H1 (cell line): ENCODE results near the gene PHYH. TPM values are rescaled to one million over a fixed set of nuclear protein-coding genes. Genes with fewer than 3 reads are reported as not detected.
A peak's percentile ranks its signal among the peaks of the same experiment; 100 is the strongest.

Experiments used
- CTCF ChIA-PET: fragments of 300-600 bp; sonication (Branson Sonifier 250); formaldehyde crosslinking; loops from one replicate; lab custom pipeline; 2021; ENCODE audit not compliant: partially characterized antibody; lab: Charles Lee
- POLR2A ChIA-PET: fragments of 300-600 bp; sonication (Branson Sonifier 250); formaldehyde crosslinking; loops from one replicate; lab custom pipeline; 2021; ENCODE audit warnings: inconsistent platforms; ENCODE audit not compliant: partially characterized antibody; lab: Charles Lee
- DNase-seq, 2 experiments: peaks; one replicate each; pipeline versions ENCODE4 v3.0.0 to v3.0.0-alpha.2; 2010 to 2022; ENCODE audit warnings: low spot score in 2 of 2, low read depth in 1 of 2, mixed read lengths in 1 of 2
- FAIRE-seq: peaks from 2 replicates; lab custom pipeline; 2011; peaks lifted over from hg19 to GRCh38; lab: Jason Lieb, UNC
- H2AFZ ChIP-seq: 2 replicates; pipeline ENCODE4 v1.8.1; 2012; ENCODE audit warnings: low read length, inconsistent platforms
- H2AK5ac ChIP-seq: 2 replicates; pipeline ENCODE4 v1.6.1; 2013; ENCODE audit warnings: low read depth, low read length
- H2BK120ac ChIP-seq: replicated peaks from 2 replicates; pipeline ENCODE3; 2013; ENCODE audit warnings: low read depth, low read length, inconsistent platforms
- H2BK12ac ChIP-seq: 2 replicates; pipeline ENCODE4 v1.6.1; 2013; ENCODE audit warnings: low read depth, low read length
- H2BK15ac ChIP-seq: 2 replicates; pipeline ENCODE4 v1.6.1; 2013; ENCODE audit warnings: low read length
- H2BK20ac ChIP-seq: 2 replicates; pipeline ENCODE4 v1.6.1; 2013; ENCODE audit warnings: low read length
- H2BK5ac ChIP-seq: 2 replicates; pipeline ENCODE4 v1.6.1; 2013; ENCODE audit warnings: low read depth, low read length
- H3K14ac ChIP-seq: 2 replicates; pipeline ENCODE4 v1.6.1; 2013; ENCODE audit warnings: inconsistent platforms; ENCODE audit not compliant: insufficient read length
- H3K18ac ChIP-seq: 2 replicates; pipeline ENCODE4 v1.6.1; 2013; ENCODE audit warnings: low read length; ENCODE audit errors: extremely low read depth
- H3K23ac ChIP-seq: 2 replicates; pipeline ENCODE4 v1.6.1; 2013; ENCODE audit warnings: inconsistent platforms; ENCODE audit not compliant: insufficient read length
- H3K23me2 ChIP-seq: 2 replicates; pipeline ENCODE4 v1.6.1; 2013; ENCODE audit warnings: low read depth, low read length
- H3K27ac ChIP-seq: 2 replicates; pipeline ENCODE4 v1.6.1; 2011; ENCODE audit warnings: low read depth, low read length, inconsistent platforms
- H3K27me3 ChIP-seq, 4 experiments: replicated peaks in 1 of 4; 1 replicate in 1 of 4; 2 replicates in 3 of 4; pipeline versions ENCODE4 v1.6.1 to v1.8.1; 2011 to 2013; ENCODE audit warnings: low read length in 3 of 4, mild to moderate bottlenecking in 3 of 4, inconsistent platforms in 2 of 4, mixed read lengths in 2 of 4, moderate library complexity in 1 of 4; ENCODE audit not compliant: control insufficient read depth in 3 of 4, insufficient read depth in 3 of 4; ENCODE audit errors: extremely low read depth in 1 of 4
- H3K36me3 ChIP-seq, 4 experiments: 2 replicates each; pipeline versions ENCODE4 v1.6.1 to v1.8.1; 2011 to 2013; ENCODE audit warnings: mild to moderate bottlenecking in 4 of 4, low read length in 3 of 4, moderate library complexity in 2 of 4, control low read depth in 1 of 4, inconsistent platforms in 1 of 4; ENCODE audit not compliant: insufficient read depth in 4 of 4, control insufficient read depth in 2 of 4
- H3K4ac ChIP-seq: replicated peaks from 2 replicates; pipeline ENCODE3; 2013; ENCODE audit warnings: low read length, low read depth, mixed read lengths, inconsistent platforms; ENCODE audit not compliant: insufficient read length
- H3K4me1 ChIP-seq, 4 experiments: replicated peaks in 1 of 4; 1 replicate in 1 of 4; 2 replicates in 3 of 4; pipeline versions ENCODE4 v1.6.1 to v1.8.1; 2011 to 2013; ENCODE audit warnings: low read length in 3 of 4, inconsistent platforms in 2 of 4, mixed read lengths in 1 of 4; ENCODE audit not compliant: insufficient read depth in 4 of 4, control insufficient read depth in 3 of 4
- H3K4me2 ChIP-seq, 2 experiments: 2 replicates each; pipeline versions ENCODE4 v1.6.1 to v1.8.1; 2011 to 2013; ENCODE audit warnings: low read depth in 2 of 2, low read length in 2 of 2, control low read depth in 1 of 2, inconsistent platforms in 1 of 2, mild to moderate bottlenecking in 1 of 2; ENCODE audit not compliant: insufficient read depth in 1 of 2
- H3K4me3 ChIP-seq, 4 experiments: fragments of 200-600, 300-600 bp in 1 of 4; sonication (generic), shearing (Covaris generic), sonication (Bioruptor Twin) in 1 of 4; 2 replicates each; pipeline versions ENCODE4 v1.5.1 to v1.8.1; 2011 to 2016; ENCODE audit warnings: low read length in 4 of 4, low read depth in 3 of 4, control low read depth in 2 of 4, inconsistent platforms in 2 of 4, mild to moderate bottlenecking in 2 of 4, mixed read lengths in 1 of 4, moderate library complexity in 1 of 4; ENCODE audit not compliant: insufficient read depth in 2 of 4; ENCODE audit errors: extremely low read depth in 1 of 4
- H3K56ac ChIP-seq: replicated peaks from 2 replicates; pipeline ENCODE3; 2013; ENCODE audit warnings: low read depth, mild to moderate bottlenecking, mixed read lengths, low read length, inconsistent platforms; ENCODE audit not compliant: insufficient read length
- H3K79me1 ChIP-seq: 2 replicates; pipeline ENCODE4 v1.6.1; 2013; ENCODE audit warnings: low read depth, low read length, control low read depth
- H3K79me2 ChIP-seq, 2 experiments: 2 replicates each; pipeline versions ENCODE4 v1.6.1 to v1.8.1; 2012 to 2013; ENCODE audit warnings: low read length in 2 of 2, mild to moderate bottlenecking in 2 of 2, inconsistent platforms in 1 of 2; ENCODE audit not compliant: insufficient read depth in 2 of 2, control insufficient read depth in 1 of 2
- H3K9ac ChIP-seq, 4 experiments: replicated peaks in 1 of 4; 1 replicate in 1 of 4; 2 replicates in 3 of 4; pipeline versions ENCODE4 v1.6.1 to v1.8.1; 2011 to 2013; ENCODE audit warnings: low read depth in 3 of 4, low read length in 3 of 4, control low read depth in 2 of 4, mild to moderate bottlenecking in 2 of 4, moderate library complexity in 2 of 4, inconsistent platforms in 1 of 4; ENCODE audit errors: extremely low read depth in 1 of 4
- H3K9me3 ChIP-seq, 2 experiments: 2 replicates each; pipeline versions ENCODE4 v1.6.1 to v1.8.1; 2012 to 2013; ENCODE audit warnings: mild to moderate bottlenecking in 2 of 2, moderate library complexity in 2 of 2, control low read depth in 1 of 2, inconsistent platforms in 1 of 2, low read depth in 1 of 2, low read length in 1 of 2, mixed read lengths in 1 of 2; ENCODE audit not compliant: insufficient read depth in 2 of 2
- H4K20me1 ChIP-seq, 2 experiments: replicated peaks in 1 of 2; 2 replicates each; pipeline versions ENCODE3 to v1.8.1; 2011 to 2013; ENCODE audit warnings: inconsistent platforms in 2 of 2, low read length in 2 of 2, mild to moderate bottlenecking in 1 of 2; ENCODE audit not compliant: insufficient read depth in 2 of 2, control insufficient read depth in 1 of 2
- H4K5ac ChIP-seq: 2 replicates; pipeline ENCODE4 v1.6.1; 2013; ENCODE audit warnings: low read length, low read depth, mixed read lengths, inconsistent platforms; ENCODE audit not compliant: insufficient read length
- H4K8ac ChIP-seq: 2 replicates; pipeline ENCODE4 v1.8.0; 2013; ENCODE audit warnings: mild to moderate bottlenecking, moderate library complexity, low read length, inconsistent platforms; ENCODE audit not compliant: insufficient read depth; ENCODE audit errors: extremely low read depth
- H4K91ac ChIP-seq: replicated peaks from 2 replicates; pipeline ENCODE3; 2013; ENCODE audit warnings: low read length, mixed read lengths, inconsistent platforms; ENCODE audit not compliant: insufficient read length
- GABPA ChIP-seq: IDR thresholded peaks from 2 replicates; pipeline ENCODE4 v1.6.1; 2011; ENCODE audit warnings: mild to moderate bottlenecking, low read length, moderate library complexity, borderline replicate concordance; ENCODE audit not compliant: insufficient read depth
- POLR2A ChIP-seq, 2 experiments: IDR thresholded peaks; 1 replicate in 1 of 2; 2 replicates in 1 of 2; pipeline ENCODE4 v1.6.1; 2011; ENCODE audit warnings: low read depth in 2 of 2, low read length in 2 of 2, mild to moderate bottlenecking in 2 of 2; ENCODE audit errors: control extremely low read depth in 1 of 2
- RBBP5 ChIP-seq: IDR thresholded peaks from 2 replicates; pipeline ENCODE4 v1.7.1; 2012; ENCODE audit warnings: low read depth, mild to moderate bottlenecking, inconsistent platforms, low read length, moderate library complexity, borderline replicate concordance
- WGBS, 2 experiments: shearing (Covaris generic) in 1 of 2; methylation state at CpG; one replicate each; pipeline versions ENCODE4 v1.1.6 to v1.1.7; 2013 to 2015; ENCODE audit warnings: low lambda C conversion rate in 2 of 2, mixed read lengths in 2 of 2, inconsistent platforms in 1 of 2, low coverage in 1 of 2, missing lambda C conversion rate in 1 of 2; ENCODE audit not compliant: insufficient replicate concordance in 2 of 2, insufficient coverage in 1 of 2, insufficient read length in 1 of 2; ENCODE audit errors: extremely low coverage in 1 of 2, missing lambda C conversion rate in 1 of 2; 5-methylcytosine and 5-hydroxymethylcytosine counted together
- polyA plus RNA-seq, 7 experiments: library from polyadenylated mRNA; depleted of rRNA in 3 of 7; stranded (reverse) in 5 of 7; unstranded in 2 of 7; fragments of >200 nt in 5 of 7; fragments of 200-250 nt in 2 of 7; gene quantifications; 1 replicate in 5 of 7; 2 replicates in 1 of 7; 4 replicates in 1 of 7; pipeline versions ENCODE4 v1.2.1 to v1.2.3, GENCODE V29; 2011 to 2013; ENCODE audit warnings: missing spikeins in 2 of 7, mixed read lengths in 2 of 7
- total RNA-seq: library from RNA; stranded (reverse); fragmentation: NEBNext Ultra II Directional; extraction: Animal tissue kit (Norgen Biotek cat#: 25700); gene quantifications from 2 replicates; pipeline ENCODE4 v1.2.1, GENCODE V29; 2021
- TF ChIP-seq, protein P1 (sequence below): IDR thresholded peaks from 2 replicates; pipeline ENCODE4 v1.6.1; 2012; ENCODE audit warnings: inconsistent platforms

Gene PHYH
- total and polyA plus RNA-seq, 2 of the 8 experiments (the other 6 are each of a cell fraction or from before 2014, with no cell fraction given): 22.0 to 22.7 TPM

DNA sequence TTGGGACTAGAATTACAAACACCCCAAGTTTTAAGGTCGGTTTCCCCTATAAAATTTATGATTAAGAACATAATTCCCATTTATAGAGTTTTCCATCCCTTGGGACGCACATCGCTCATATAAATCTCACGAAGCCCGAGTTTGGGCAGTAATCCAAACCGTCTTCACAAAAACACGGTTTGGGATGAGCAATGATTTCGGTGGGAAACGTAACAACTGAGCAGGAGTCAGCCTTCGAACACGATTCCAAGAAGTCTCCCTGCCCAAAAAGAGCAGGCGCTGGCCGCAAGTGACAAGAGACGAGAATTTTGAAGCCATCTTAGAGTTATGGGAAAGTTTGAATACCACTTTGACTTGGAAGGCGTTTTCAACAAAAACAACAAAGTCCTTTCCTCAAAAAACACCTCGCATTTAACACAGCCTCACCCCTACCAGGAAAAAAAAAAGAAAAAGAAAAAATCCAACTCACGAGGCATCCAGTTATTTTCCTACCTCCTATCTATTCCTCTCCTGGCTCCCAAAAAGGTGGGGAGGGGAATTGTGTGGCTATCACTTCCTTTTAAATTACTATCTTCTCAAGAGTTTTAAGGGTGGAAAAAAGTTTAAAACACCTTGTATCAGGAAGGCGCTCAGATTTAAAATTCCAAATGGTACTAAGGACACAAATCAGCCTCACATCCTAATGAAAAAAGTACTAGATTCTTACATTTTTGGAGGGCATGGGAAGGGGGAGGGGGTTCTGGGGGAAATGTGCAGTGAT lies 46.6 kb upstream of the PHYH start:
- H4K20me1 ChIP-seq: peaks cover 3 to 9% of the 10 kb centered on the region in 2 experiments
- peak overlapping the region; percentile 82 for H3K18ac ChIP-seq
- H3K27ac ChIP-seq: peak overlapping the region; percentile 87
- peaks cover 6 to 27% (median 16%) of the 10 kb centered on the region in 4 experiments for H3K4me1 ChIP-seq
- peaks cover 3% of the 10 kb centered on the region; the same call in 1 of the 2 replicates for H3K79me1 ChIP-seq
- peak overlapping the region; percentile 90 for H4K5ac ChIP-seq
- peak overlapping the region; percentile 86 to 100 (median 88) for H3K9ac ChIP-seq
- FAIRE-seq (no peak), DNase-seq (no peak)
- H3K27me3 ChIP-seq: no peaks in the 10 kb centered on the region
- H4K91ac ChIP-seq: peak overlapping the region; percentile 58
- H3K23ac ChIP-seq: no peak overlapping the region
- no peak overlapping the region for H2AFZ ChIP-seq
- TF ChIP-seq, protein P1, sequence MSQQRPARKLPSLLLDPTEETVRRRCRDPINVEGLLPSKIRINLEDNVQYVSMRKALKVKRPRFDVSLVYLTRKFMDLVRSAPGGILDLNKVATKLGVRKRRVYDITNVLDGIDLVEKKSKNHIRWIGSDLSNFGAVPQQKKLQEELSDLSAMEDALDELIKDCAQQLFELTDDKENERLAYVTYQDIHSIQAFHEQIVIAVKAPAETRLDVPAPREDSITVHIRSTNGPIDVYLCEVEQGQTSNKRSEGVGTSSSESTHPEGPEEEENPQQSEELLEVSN: 0 out of 2 replicates have a peak, but pooled peaks have one; percentile 23
- TF ChIP-seq POLR2A (IDR thresholded peaks at IDR 0.05; ENCODE audit: control extremely low read depth in 1 of 2, low read depth in 2 of 2, low read length in 2 of 2) (peak in 1 of 2 experiments; percentile 38), GABPA (no peak), RBBP5 (0 out of 2 replicates have a peak, but pooled peaks have one; percentile 11)
- H2BK120ac ChIP-seq: peak overlapping the region; percentile 39
- POLR2A ChIA-PET: interaction anchor here (0.5 to 1.0 kb wide), 3 partner anchors 30 to 137 kb away, joined by 3 read pairs; no protein-coding TSS in a partner anchor
- H3K14ac ChIP-seq: no peak overlapping the region
- peaks cover 6 to 29% (median 9%) of the 10 kb centered on the region in 4 experiments; a peak in 5 of 8 replicates for H3K36me3 ChIP-seq
- peaks cover 33 to 55% of the 10 kb centered on the region in 2 experiments for H3K79me2 ChIP-seq
- peaks cover 18% of the 10 kb centered on the region for H3K23me2 ChIP-seq
- peak overlapping the region; percentile 67 to 85 for H3K4me2 ChIP-seq
- H2BK20ac ChIP-seq: no peak overlapping the region
- H3K56ac ChIP-seq: peak overlapping the region; percentile 13
- H2BK12ac ChIP-seq: peak overlapping the region; percentile 82; the same call in 1 of the 2 replicates
- peak overlapping the region; percentile 3 for H3K4ac ChIP-seq
- no peak overlapping the region for H2BK15ac ChIP-seq
- H3K9me3 ChIP-seq: no peaks in the 10 kb centered on the region
- WGBS, 2 experiments: 4% methylated on average over 18 of the region's 18 CpGs; no CpG with 5 or more reads in 1 of the 2 experiments
- CTCF ChIA-PET: no interaction called here
- H4K8ac ChIP-seq: peak overlapping the region; percentile 99; the same call in 1 of the 2 replicates
- H2AK5ac ChIP-seq: peak overlapping the region; percentile 20; the same call in 1 of the 2 replicates
- H3K4me3 ChIP-seq: peak overlapping the region; percentile 65 to 87 (median 75)
- H2BK5ac ChIP-seq: peak overlapping the region; percentile 79
